DND-41 (cell line): Measurements from ENCODE around the gene ZG16B.

Source experiments
- ATAC-seq: fragments of 200-7000 bp; cut with Tn5 transposase; 3 replicates; pipeline ENCODE4 v1.9.1; 2021; ENCODE audit warnings: low read depth; ENCODE audit not compliant: insufficient read depth
- DNase-seq: peaks from one replicate; pipeline ENCODE4 v3.0.0-alpha.2; 2020
- H2AFZ ChIP-seq: 2 replicates; pipeline ENCODE4 v1.6.0; 2012; ENCODE audit warnings: low read depth, low read length
- H3K27ac ChIP-seq: 2 replicates; pipeline ENCODE4 v1.5.1; 2012; ENCODE audit warnings: low read length, inconsistent platforms
- H3K27me3 ChIP-seq: fragments of 200-600 bp; sonication (generic); 2 replicates; pipeline ENCODE4 v1.6.0; 2012; ENCODE audit warnings: low read length, mild to moderate bottlenecking, inconsistent platforms; ENCODE audit not compliant: insufficient read depth, poor library complexity
- H3K36me3 ChIP-seq: 2 replicates; pipeline ENCODE4 v1.5.1; 2012; ENCODE audit warnings: low read length, inconsistent platforms; ENCODE audit not compliant: insufficient read depth
- H3K4me1 ChIP-seq: 2 replicates; pipeline ENCODE4 v1.5.1; 2012; ENCODE audit warnings: mild to moderate bottlenecking, low read length; ENCODE audit not compliant: insufficient read depth
- H3K4me2 ChIP-seq: 2 replicates; pipeline ENCODE4 v1.6.0; 2012; ENCODE audit warnings: mild to moderate bottlenecking, moderate library complexity, low read length, inconsistent platforms; ENCODE audit not compliant: insufficient read depth
- H3K4me3 ChIP-seq, 2 experiments: fragments of 200-600 bp in 1 of 2; shearing (Covaris generic) in 1 of 2; 2 replicates each; pipeline ENCODE4 v1.5.1; 2012 to 2016; ENCODE audit warnings: inconsistent platforms in 2 of 2, low read length in 2 of 2, mild to moderate bottlenecking in 2 of 2, low read depth in 1 of 2, moderate library complexity in 1 of 2
- H3K79me2 ChIP-seq: 2 replicates; pipeline ENCODE4 v1.6.0; 2012; ENCODE audit warnings: low read length, inconsistent platforms; ENCODE audit not compliant: insufficient read depth
- H3K9ac ChIP-seq: 2 replicates; pipeline ENCODE4 v1.6.0; 2012; ENCODE audit warnings: low read depth, mild to moderate bottlenecking, inconsistent platforms, low read length, moderate library complexity
- H3K9me3 ChIP-seq: 2 replicates; pipeline ENCODE4 v1.5.1; 2012; ENCODE audit warnings: low read length, moderate library complexity, mild to moderate bottlenecking, inconsistent platforms; ENCODE audit not compliant: insufficient read depth, severe bottlenecking
- H4K20me1 ChIP-seq: 2 replicates; pipeline ENCODE4 v1.6.0; 2012; ENCODE audit warnings: low read length; ENCODE audit not compliant: insufficient read depth
- CTCF ChIP-seq: IDR thresholded peaks from 2 replicates; pipeline ENCODE4 v1.5.1; 2012; ENCODE audit warnings: borderline replicate concordance, low read length, moderate library complexity, mild to moderate bottlenecking; ENCODE audit not compliant: poor library complexity, severe bottlenecking; ENCODE audit errors: extremely low read depth
- EZH2 ChIP-seq: IDR thresholded peaks from 3 replicates; pipeline ENCODE4 v1.6.1; 2012; ENCODE audit warnings: borderline replicate concordance, low read depth, mild to moderate bottlenecking, moderate library complexity, low read length, inconsistent platforms; ENCODE audit not compliant: severe bottlenecking

The ZG16B gene

DNA sequence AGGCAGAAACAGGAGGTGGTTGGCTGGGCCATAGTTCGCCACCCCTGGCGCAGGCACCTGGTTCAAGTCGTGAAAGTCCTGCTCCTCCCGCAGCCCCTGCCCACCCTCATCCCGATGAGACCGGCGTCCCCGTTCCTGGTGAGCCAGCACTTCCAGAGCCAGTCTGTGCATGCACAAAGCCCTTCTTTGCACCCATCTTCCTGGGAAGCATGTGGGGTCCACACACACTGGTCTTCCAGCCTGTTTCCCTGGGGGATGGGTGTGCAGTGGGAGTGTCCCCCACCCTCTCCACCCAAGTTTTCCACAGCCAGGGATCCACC, 1.6 kb upstream of the ZG16B start:
- no peak overlapping the region for H3K4me3 ChIP-seq

DNA sequence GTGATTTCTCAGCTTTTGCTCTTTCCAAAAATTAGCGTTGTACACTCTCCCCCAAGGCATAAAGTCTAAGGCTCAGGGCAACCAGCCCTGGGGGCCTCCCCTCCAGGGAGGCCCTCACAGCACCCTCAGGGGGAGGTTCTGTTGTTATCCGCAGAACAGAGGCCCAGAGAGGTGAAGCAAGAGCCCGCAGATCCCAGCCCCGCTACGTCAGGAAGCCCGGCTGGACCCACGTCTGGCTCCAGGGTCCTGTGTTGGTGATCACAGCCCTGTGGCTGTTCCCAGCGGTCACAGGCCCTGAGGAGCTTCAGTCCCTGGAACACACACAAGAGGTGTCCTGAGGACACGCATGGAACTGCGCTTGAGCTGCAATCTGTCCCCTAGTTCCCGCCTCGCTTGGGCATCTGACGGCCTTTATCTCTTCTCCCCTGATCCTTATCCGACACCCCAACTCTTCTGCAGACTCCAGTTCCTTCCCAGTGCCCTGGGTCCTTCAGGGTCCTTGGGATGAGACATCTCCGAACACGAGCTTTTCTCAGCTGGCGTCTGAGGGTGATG, 1.1 kb upstream of the ZG16B start:
- peaks cover 2% of the 10 kb centered on the region for H3K27me3 ChIP-seq
- H3K9ac ChIP-seq: no peak overlapping the region
- H3K9me3 ChIP-seq: no peaks in the 10 kb centered on the region
- TF ChIP-seq EZH2: no peak
- TF ChIP-seq CTCF: no peak
- no peak overlapping the region for H3K27ac ChIP-seq
- no peak overlapping the region for H3K4me3 ChIP-seq
- ATAC-seq (no peak), DNase-seq (no peak)
- H3K4me2 ChIP-seq: no peak overlapping the region
- no peaks in the 10 kb centered on the region; the same call in 1 of the 2 replicates for H4K20me1 ChIP-seq
- H3K36me3 ChIP-seq: no peaks in the 10 kb centered on the region
- H3K79me2 ChIP-seq: no peaks in the 10 kb centered on the region
- H2AFZ ChIP-seq: no peak overlapping the region
- H3K4me1 ChIP-seq: no peaks in the 10 kb centered on the region

More for the DNA sequence above, 1.6 kb upstream of the ZG16B start:
- Histone ChIP-seq H4K20me1 (no peaks in the 10 kb centered on the region; the same call in 1 of the 2 replicates), H3K4me2 (no peak overlapping the region), H3K36me3 (no peaks in the 10 kb centered on the region), H3K27ac (no peak overlapping the region), H3K4me1 (no peaks in the 10 kb centered on the region), H3K27me3 (peaks cover 2% of the 10 kb centered on the region), H3K9ac (no peak overlapping the region), H3K79me2 (no peaks in the 10 kb centered on the region), H3K9me3 (no peaks in the 10 kb centered on the region), H2AFZ (no peak overlapping the region)
- no peak for TF ChIP-seq CTCF
- ATAC-seq (no peak), DNase-seq (no peak)

DNA sequence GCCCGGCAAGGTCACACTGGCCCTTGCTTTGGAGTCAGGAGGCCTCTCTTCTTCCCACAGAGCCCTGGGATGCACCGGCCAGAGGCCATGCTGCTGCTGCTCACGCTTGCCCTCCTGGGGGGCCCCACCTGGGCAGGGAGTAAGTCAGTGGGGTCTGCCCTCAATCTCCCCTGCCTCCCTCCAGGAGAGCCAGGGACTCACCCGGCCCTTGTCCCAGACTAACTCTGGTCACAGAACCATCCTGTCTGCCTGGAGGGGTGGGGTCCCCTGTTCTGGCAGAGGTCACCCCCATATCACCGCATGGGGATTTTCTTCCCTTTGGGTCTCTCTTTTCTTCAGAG, 222 bp downstream of the ZG16B start:
- Histone ChIP-seq H3K36me3 (no peaks in the 10 kb centered on the region), H3K4me3 (no peak overlapping the region), H2AFZ (no peak overlapping the region), H3K4me2 (no peak overlapping the region), H4K20me1 (no peaks in the 10 kb centered on the region; the same call in 1 of the 2 replicates), H3K27me3 (peaks cover 2% of the 10 kb centered on the region), H3K4me1 (no peaks in the 10 kb centered on the region), H3K27ac (no peak overlapping the region), H3K9me3 (no peaks in the 10 kb centered on the region), H3K79me2 (no peaks in the 10 kb centered on the region), H3K9ac (no peak overlapping the region)
- TF ChIP-seq EZH2 (no peak), CTCF (no peak)
- DNase-seq: no peak
- ATAC-seq: no peak

DNA sequence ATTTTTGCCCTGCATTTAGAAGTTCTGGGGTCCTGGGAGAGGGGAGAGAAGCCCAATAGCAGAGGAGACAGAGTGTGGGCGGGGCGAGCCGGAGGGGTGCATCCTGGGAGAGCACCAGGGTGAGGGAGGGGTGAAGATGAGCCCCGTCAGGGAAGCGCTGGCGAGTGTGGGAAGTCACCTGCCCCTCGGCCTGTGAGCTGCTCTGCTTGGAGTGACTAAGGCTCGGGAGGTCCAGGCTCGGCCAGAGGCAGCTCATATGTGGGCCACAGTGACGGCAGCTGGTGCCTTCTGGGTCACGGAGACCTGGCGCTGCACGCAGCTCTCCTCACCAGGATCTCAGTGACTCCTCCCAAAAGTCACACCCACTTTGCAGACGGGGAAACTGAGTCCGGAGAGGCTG, 1.1 kb downstream of the ZG16B start:
- no peak overlapping the region for H3K9ac ChIP-seq
- H4K20me1 ChIP-seq: no peaks in the 10 kb centered on the region; the same call in 1 of the 2 replicates
- no peaks in the 10 kb centered on the region for H3K36me3 ChIP-seq
- no peak overlapping the region for H3K4me2 ChIP-seq
- peaks cover 2% of the 10 kb centered on the region for H3K27me3 ChIP-seq
- no peak overlapping the region for H3K27ac ChIP-seq
- no peak overlapping the region for H3K4me3 ChIP-seq
- H2AFZ ChIP-seq: no peak overlapping the region
- no peaks in the 10 kb centered on the region for H3K79me2 ChIP-seq
- TF ChIP-seq EZH2 (no peak), CTCF (no peak)
- H3K9me3 ChIP-seq: no peaks in the 10 kb centered on the region
- DNase-seq: no peak
- H3K4me1 ChIP-seq: no peaks in the 10 kb centered on the region
- no peak for ATAC-seq
